Ovary (tissue), 3 donors: Measurements from ENCODE around the gene TNFRSF21.

Source experiments
- EP300 ChIP-seq: sonication (generic); formaldehyde crosslinking; IDR thresholded peaks from one replicate; pipeline ENCODE4 v1.6.1; 2017; ENCODE audit warnings: antibody characterized with exemption
- POLR2A ChIP-seq: fragments of 450-650 bp; IDR thresholded peaks from one replicate; pipeline ENCODE4 v1.6.1; 2017; ENCODE audit warnings: antibody characterized with exemption, mild to moderate bottlenecking, moderate library complexity
- TF ChIP-seq, protein P1 (sequence below), 3 donors: fragments of 450-650 bp in 2 of 3; fragments of 200-600 bp in 1 of 3; IDR thresholded peaks; one replicate each; pipeline versions ENCODE4 v1.5.1 to v1.8.0; 2016 to 2022; ENCODE audit warnings: antibody characterized with exemption in 3 of 3, mild to moderate bottlenecking in 1 of 3
- donor health status: DM: no; HTN: no; CAD: no.

DNA sequence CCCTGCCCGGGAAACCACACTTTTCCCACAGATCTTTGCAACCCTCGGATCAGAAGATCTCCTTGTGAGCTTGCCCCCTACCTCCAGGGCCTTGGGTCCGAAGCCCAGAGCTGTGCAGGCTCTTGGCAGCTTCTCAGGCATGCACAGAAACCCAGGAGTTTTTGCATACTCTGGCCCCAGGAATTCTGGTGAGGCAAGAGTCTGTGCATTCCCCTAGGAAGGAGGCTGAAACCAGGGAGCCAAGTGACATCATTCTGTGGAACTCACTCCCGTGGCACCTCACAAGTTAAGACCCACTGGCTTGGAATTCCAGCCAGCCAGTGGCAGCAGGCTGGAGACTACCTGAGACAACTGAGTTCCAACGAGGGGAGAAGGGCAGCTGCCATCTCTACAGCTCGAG, 100.1 kb downstream of the TNFRSF21 start:
- no peak for TF ChIP-seq POLR2A
- no peak for TF ChIP-seq EP300
- TF ChIP-seq, protein P1, sequence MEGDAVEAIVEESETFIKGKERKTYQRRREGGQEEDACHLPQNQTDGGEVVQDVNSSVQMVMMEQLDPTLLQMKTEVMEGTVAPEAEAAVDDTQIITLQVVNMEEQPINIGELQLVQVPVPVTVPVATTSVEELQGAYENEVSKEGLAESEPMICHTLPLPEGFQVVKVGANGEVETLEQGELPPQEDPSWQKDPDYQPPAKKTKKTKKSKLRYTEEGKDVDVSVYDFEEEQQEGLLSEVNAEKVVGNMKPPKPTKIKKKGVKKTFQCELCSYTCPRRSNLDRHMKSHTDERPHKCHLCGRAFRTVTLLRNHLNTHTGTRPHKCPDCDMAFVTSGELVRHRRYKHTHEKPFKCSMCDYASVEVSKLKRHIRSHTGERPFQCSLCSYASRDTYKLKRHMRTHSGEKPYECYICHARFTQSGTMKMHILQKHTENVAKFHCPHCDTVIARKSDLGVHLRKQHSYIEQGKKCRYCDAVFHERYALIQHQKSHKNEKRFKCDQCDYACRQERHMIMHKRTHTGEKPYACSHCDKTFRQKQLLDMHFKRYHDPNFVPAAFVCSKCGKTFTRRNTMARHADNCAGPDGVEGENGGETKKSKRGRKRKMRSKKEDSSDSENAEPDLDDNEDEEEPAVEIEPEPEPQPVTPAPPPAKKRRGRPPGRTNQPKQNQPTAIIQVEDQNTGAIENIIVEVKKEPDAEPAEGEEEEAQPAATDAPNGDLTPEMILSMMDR (IDR thresholded peaks at IDR 0.05) = no peak
